ENCODE data around the gene PTPN14. TPM values are rescaled to one million over a fixed set of nuclear protein-coding genes. Genes with fewer than 3 reads are reported as not detected.

The PTPN14 gene
- total RNA-seq, 1 experiment from 2014 or later = 37.5 TPM

GRCh38 chr1:214397497-214397896 is 153.9 kb downstream of the PTPN14 start:
- Histone ChIP-seq H3K27me3 (ENCODE audit: insufficient read depth, low read length) (no peaks in the 10 kb centered on the region), H3K4me1 (ENCODE audit: control insufficient read depth in 1 of 2, insufficient read depth in 2 of 2, low read length in 2 of 2) (no peaks in the 10 kb centered on the region), H2AFZ (ENCODE audit: low read depth, low read length, poor library complexity, severe bottlenecking) (no peak overlapping the region), H4K20me1 (ENCODE audit: insufficient read depth) (no peaks in the 10 kb centered on the region), H3K36me3 (ENCODE audit: control insufficient read depth in 1 of 2, insufficient read depth in 2 of 2, low read length in 2 of 2) (peaks cover 0 to 13% of the 10 kb centered on the region in 2 experiments; a peak in 1 of 4 replicates), H3K79me2 (ENCODE audit: insufficient read depth, low read length) (no peaks in the 10 kb centered on the region), H3K4me3 (replicated peaks in 1 of 2; ENCODE audit: low read depth in 1 of 2, low read length in 2 of 2) (no peak overlapping the region), H3K9ac (ENCODE audit: low read length) (no peak overlapping the region), H3K27ac (ENCODE audit: low read depth, low read length) (no peak overlapping the region), H3K9me3 (ENCODE audit: control insufficient read depth in 1 of 2, insufficient read depth in 1 of 2, low read depth in 1 of 2, low read length in 2 of 2) (no peaks in the 10 kb centered on the region), H3K9me2 (ENCODE audit: insufficient read depth) (no peaks in the 10 kb centered on the region), H3K4me2 (ENCODE audit: low read length) (no peak overlapping the region)
- POLR2A ChIA-PET = no interaction called here
- TF ChIP-seq ELF1 (IDR thresholded peaks at IDR 0.05; ENCODE audit: borderline replicate concordance, low read depth) = no peak
- no peak for TF ChIP-seq POLR2A (IDR thresholded peaks at IDR 0.05; ENCODE audit: borderline replicate concordance, extremely low read depth, insufficient read depth, insufficient read length)
- TF ChIP-seq, protein P1, sequence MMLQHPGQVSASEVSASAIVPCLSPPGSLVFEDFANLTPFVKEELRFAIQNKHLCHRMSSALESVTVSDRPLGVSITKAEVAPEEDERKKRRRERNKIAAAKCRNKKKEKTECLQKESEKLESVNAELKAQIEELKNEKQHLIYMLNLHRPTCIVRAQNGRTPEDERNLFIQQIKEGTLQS (IDR thresholded peaks at IDR 0.05) = no peak
- no peak for TF ChIP-seq EZH2phosphoT487 (IDR thresholded peaks at IDR 0.05; ENCODE audit: borderline replicate concordance)
- no peak for TF ChIP-seq ZFX (IDR thresholded peaks at IDR 0.05)
- CTCF ChIA-PET = no interaction called here
- RAD21 ChIA-PET (ENCODE audit: low non-redundant PET in 1 of 2, low total read pairs in 2 of 2, uncharacterized antibody in 2 of 2, unreplicated experiment in 2 of 2) = no interaction called here
- DNase-seq (ENCODE audit: low read depth, low spot score) (no peak), ATAC-seq (no peak)
- no TSS peak for BruUV-seq (replicated peaks)
- intact Hi-C loops (cut with micrococcal nuclease) = no loop called here

- Histone ChIP-seq H3K36me3 (ENCODE audit: control insufficient read depth in 1 of 2, insufficient read depth in 2 of 2, low read length in 2 of 2) (peaks cover 2 to 12% of the 10 kb centered on the region in 2 experiments; a peak in 1 of 4 replicates), H3K4me2 (ENCODE audit: low read length) (no peak overlapping the region), H4K20me1 (ENCODE audit: insufficient read depth) (no peaks in the 10 kb centered on the region), H2AFZ (ENCODE audit: low read depth, low read length, poor library complexity, severe bottlenecking) (no peak overlapping the region), H3K9ac (ENCODE audit: low read length) (no peak overlapping the region), H3K4me1 (ENCODE audit: control insufficient read depth in 1 of 2, insufficient read depth in 2 of 2, low read length in 2 of 2) (no peaks in the 10 kb centered on the region), H3K79me2 (ENCODE audit: insufficient read depth, low read length) (no peaks in the 10 kb centered on the region), H3K27me3 (ENCODE audit: insufficient read depth, low read length) (no peaks in the 10 kb centered on the region), H3K9me3 (ENCODE audit: control insufficient read depth in 1 of 2, insufficient read depth in 1 of 2, low read depth in 1 of 2, low read length in 2 of 2) (no peaks in the 10 kb centered on the region), H3K9me2 (ENCODE audit: insufficient read depth) (no peaks in the 10 kb centered on the region), H3K4me3 (replicated peaks in 1 of 2; ENCODE audit: low read depth in 1 of 2, low read length in 2 of 2) (no peak overlapping the region), H3K27ac (ENCODE audit: low read depth, low read length) (no peak overlapping the region)
- ChIA-PET POLR2A (no interaction called here), RAD21 (ENCODE audit: low non-redundant PET in 1 of 2, low total read pairs in 2 of 2, uncharacterized antibody in 2 of 2, unreplicated experiment in 2 of 2) (no interaction called here), CTCF (no interaction called here)
- DNase-seq (ENCODE audit: low read depth, low spot score) = no peak
- intact Hi-C loops (cut with micrococcal nuclease) = no loop called here
- no TSS peak for BruUV-seq (replicated peaks)
- no peak for ATAC-seq
- no peak for TF ChIP-seq RAD21 (IDR thresholded peaks at IDR 0.05; ENCODE audit: low read depth)
- TF ChIP-seq, protein P1 (IDR thresholded peaks at IDR 0.05) = no peak
- no peak for TF ChIP-seq CBX3 (IDR thresholded peaks at IDR 0.05; ENCODE audit: low read depth)
- TF ChIP-seq, protein P2, sequence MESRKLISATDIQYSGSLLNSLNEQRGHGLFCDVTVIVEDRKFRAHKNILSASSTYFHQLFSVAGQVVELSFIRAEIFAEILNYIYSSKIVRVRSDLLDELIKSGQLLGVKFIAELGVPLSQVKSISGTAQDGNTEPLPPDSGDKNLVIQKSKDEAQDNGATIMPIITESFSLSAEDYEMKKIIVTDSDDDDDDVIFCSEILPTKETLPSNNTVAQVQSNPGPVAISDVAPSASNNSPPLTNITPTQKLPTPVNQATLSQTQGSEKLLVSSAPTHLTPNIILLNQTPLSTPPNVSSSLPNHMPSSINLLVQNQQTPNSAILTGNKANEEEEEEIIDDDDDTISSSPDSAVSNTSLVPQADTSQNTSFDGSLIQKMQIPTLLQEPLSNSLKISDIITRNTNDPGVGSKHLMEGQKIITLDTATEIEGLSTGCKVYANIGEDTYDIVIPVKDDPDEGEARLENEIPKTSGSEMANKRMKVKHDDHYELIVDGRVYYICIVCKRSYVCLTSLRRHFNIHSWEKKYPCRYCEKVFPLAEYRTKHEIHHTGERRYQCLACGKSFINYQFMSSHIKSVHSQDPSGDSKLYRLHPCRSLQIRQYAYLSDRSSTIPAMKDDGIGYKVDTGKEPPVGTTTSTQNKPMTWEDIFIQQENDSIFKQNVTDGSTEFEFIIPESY (IDR thresholded peaks at IDR 0.05; ENCODE audit: extremely low read depth, insufficient replicate concordance, low read length) = no peak
- no peak for TF ChIP-seq YY1 (IDR thresholded peaks at IDR 0.05; ENCODE audit: extremely low read depth, insufficient replicate concordance, low read depth, low read length)
- no peak for TF ChIP-seq SIN3A (IDR thresholded peaks at IDR 0.05; ENCODE audit: low read depth)
- TF ChIP-seq, protein P3, sequence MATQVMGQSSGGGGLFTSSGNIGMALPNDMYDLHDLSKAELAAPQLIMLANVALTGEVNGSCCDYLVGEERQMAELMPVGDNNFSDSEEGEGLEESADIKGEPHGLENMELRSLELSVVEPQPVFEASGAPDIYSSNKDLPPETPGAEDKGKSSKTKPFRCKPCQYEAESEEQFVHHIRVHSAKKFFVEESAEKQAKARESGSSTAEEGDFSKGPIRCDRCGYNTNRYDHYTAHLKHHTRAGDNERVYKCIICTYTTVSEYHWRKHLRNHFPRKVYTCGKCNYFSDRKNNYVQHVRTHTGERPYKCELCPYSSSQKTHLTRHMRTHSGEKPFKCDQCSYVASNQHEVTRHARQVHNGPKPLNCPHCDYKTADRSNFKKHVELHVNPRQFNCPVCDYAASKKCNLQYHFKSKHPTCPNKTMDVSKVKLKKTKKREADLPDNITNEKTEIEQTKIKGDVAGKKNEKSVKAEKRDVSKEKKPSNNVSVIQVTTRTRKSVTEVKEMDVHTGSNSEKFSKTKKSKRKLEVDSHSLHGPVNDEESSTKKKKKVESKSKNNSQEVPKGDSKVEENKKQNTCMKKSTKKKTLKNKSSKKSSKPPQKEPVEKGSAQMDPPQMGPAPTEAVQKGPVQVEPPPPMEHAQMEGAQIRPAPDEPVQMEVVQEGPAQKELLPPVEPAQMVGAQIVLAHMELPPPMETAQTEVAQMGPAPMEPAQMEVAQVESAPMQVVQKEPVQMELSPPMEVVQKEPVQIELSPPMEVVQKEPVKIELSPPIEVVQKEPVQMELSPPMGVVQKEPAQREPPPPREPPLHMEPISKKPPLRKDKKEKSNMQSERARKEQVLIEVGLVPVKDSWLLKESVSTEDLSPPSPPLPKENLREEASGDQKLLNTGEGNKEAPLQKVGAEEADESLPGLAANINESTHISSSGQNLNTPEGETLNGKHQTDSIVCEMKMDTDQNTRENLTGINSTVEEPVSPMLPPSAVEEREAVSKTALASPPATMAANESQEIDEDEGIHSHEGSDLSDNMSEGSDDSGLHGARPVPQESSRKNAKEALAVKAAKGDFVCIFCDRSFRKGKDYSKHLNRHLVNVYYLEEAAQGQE (IDR thresholded peaks at IDR 0.05; ENCODE audit: low read depth) = no peak
- no peak for TF ChIP-seq FOSL1 (IDR thresholded peaks at IDR 0.05; ENCODE audit: low read depth)
- no peak for TF ChIP-seq ZFX (IDR thresholded peaks at IDR 0.05)
- TF ChIP-seq POLR2AphosphoS5 (IDR thresholded peaks at IDR 0.05; ENCODE audit: low read depth, low read length) = no peak
- TF ChIP-seq ZNF274 (IDR thresholded peaks at IDR 0.05; ENCODE audit: low read depth, low read length) = no peak
- TF ChIP-seq EGR1 (IDR thresholded peaks at IDR 0.05; ENCODE audit: low read depth) = no peak
- TF ChIP-seq EZH2phosphoT487 (IDR thresholded peaks at IDR 0.05; ENCODE audit: borderline replicate concordance) = no peak
- TF ChIP-seq POLR2A (IDR thresholded peaks at IDR 0.05; ENCODE audit: borderline replicate concordance, extremely low read depth, insufficient read depth, insufficient read length) = no peak
Observed at GRCh38 chr1:214396330-214396729, 155.1 kb downstream of the PTPN14 start.
